ENCODE measurements around the gene FAM83B.

- TF ChIP-seq EZH2 (IDR thresholded peaks at IDR 0.05): no peak
- TF ChIP-seq POLR2AphosphoS5 (IDR thresholded peaks at IDR 0.05; ENCODE audit: borderline replicate concordance, low read depth, low read length): no peak
Observed at GRCh38 chr6:54910921-54911320, 64.3 kb downstream of the FAM83B start.

Measured in SK-N-MC (cell line).